ENCODE results near the gene ETNK2. TPM values are rescaled to one million over a fixed set of nuclear protein-coding genes. Genes with fewer than 3 reads are reported as not detected.

ETNK2 gene
- total and polyA plus RNA-seq, 2 of the 4 experiments (the other 2 are of a cell fraction) = 18.9 to 26.0 TPM

GRCh38 chr1:204198348-204199340, 46.8 kb upstream of the ETNK2 start:
- Histone ChIP-seq H3K4me2 (ENCODE audit: low read depth, low read length) (peak overlapping the region; percentile 7; the same call in 1 of the 2 replicates), H2BK20ac (ENCODE audit: low read depth, low read length) (peak overlapping the region; percentile 99), H3K23ac (ENCODE audit: low read depth, low read length) (peak overlapping the region; percentile 85; the same call in 1 of the 2 replicates), H3K56ac (ENCODE audit: extremely low read depth, insufficient read depth, low read length) (peak overlapping the region; percentile 50), H3K9ac (ENCODE audit: low read depth, low read length) (no peak overlapping the region; the same call in 1 of the 2 replicates), H2AK9ac (replicated peaks; ENCODE audit: low read depth, low read length, poor library complexity) (peak overlapping the region; percentile 78), H3K9me1 (ENCODE audit: insufficient read depth, low read length) (peaks cover 50% of the 10 kb centered on the region), H3K27ac (ENCODE audit: insufficient read depth, low read length) (peak overlapping the region; percentile 41; the same call in 1 of the 2 replicates), H2BK15ac (ENCODE audit: low read depth, low read length) (peak overlapping the region; percentile 97), H3K79me1 (ENCODE audit: low read depth in 1 of 2, low read length in 2 of 2) (peaks cover 6 to 31% of the 10 kb centered on the region in 2 experiments; a peak in 3 of 4 replicates), H4K8ac (ENCODE audit: low read depth in 2 of 2, low read length in 2 of 2) (peak overlapping the region; percentile 85 to 92), H4K20me1 (ENCODE audit: insufficient read depth, low read length) (no peaks in the 10 kb centered on the region), H3K27me3 (ENCODE audit: control insufficient read depth, insufficient read depth, low read length) (no peaks in the 10 kb centered on the region), H3K4me1 (ENCODE audit: control insufficient read depth, insufficient read depth, low read length) (peaks cover 37% of the 10 kb centered on the region), H2BK120ac (ENCODE audit: low read depth, low read length) (peak overlapping the region; percentile 99), H3K14ac (replicated peaks; ENCODE audit: low read depth, low read length) (peak overlapping the region; percentile 99), H3K9me3 (ENCODE audit: control insufficient read depth, insufficient read depth, low read length) (no peaks in the 10 kb centered on the region), H2AK5ac (ENCODE audit: low read depth, low read length) (peak overlapping the region; percentile 99), H3K4ac (ENCODE audit: low read depth, low read length) (peak overlapping the region; percentile 98), H2AFZ (replicated peaks; ENCODE audit: low read length, poor library complexity) (peak overlapping the region; percentile 80), H2BK5ac (ENCODE audit: low read depth, low read length, poor library complexity, severe bottlenecking) (peak overlapping the region; percentile 92), H3K36me3 (ENCODE audit: control insufficient read depth, insufficient read depth, low read length) (no peaks in the 10 kb centered on the region), H3K18ac (ENCODE audit: low read depth, low read length) (peak overlapping the region; percentile 67; the same call in 1 of the 2 replicates), H4K91ac (ENCODE audit: insufficient read depth, low read depth, low read length) (peak overlapping the region; percentile 96), H4K5ac (ENCODE audit: low read depth, low read length) (peak overlapping the region; percentile 79; the same call in 1 of the 2 replicates), H3K4me3 (ENCODE audit: insufficient read depth, low read depth, low read length) (no peak overlapping the region)
- ATAC-seq (ENCODE audit: low read depth) (peak; percentile 82), DNase-seq (peak; percentile 91)
- in situ Hi-C loops (cut with MboI; ENCODE audit: low sequenced_read_pairs) (no loop called here), dilution Hi-C loops (cut with HindIII; ENCODE audit: low sequenced_read_pairs, unreplicated experiment) (no loop called here), intact Hi-C loops (cut with micrococcal nuclease) (no loop called here)
- ChIA-PET CTCF (interaction anchor here (0.6 to 2.6 kb wide), 10 partner anchors 8 to 327 kb away, joined by 3 to 16 read pairs (median 4); partner anchors contain the start of genes GOLT1A and PLEKHA6), POLR2A (ENCODE audit: unreplicated experiment) (interaction anchor here (1.0 kb wide), 1 partner anchor 141 kb away, joined by 3 read pairs; no protein-coding TSS in a partner anchor)
- no TSS peak for BruUV-seq (replicated peaks)
- 54% methylated on average over 4 of the region's 18 CpGs; no CpG with 5 or more reads in 1 of the 2 experiments for WGBS, 2 experiments (ENCODE audit: extremely low coverage in 2 of 2, insufficient read length in 1 of 2)
- TF ChIP-seq, protein P1, sequence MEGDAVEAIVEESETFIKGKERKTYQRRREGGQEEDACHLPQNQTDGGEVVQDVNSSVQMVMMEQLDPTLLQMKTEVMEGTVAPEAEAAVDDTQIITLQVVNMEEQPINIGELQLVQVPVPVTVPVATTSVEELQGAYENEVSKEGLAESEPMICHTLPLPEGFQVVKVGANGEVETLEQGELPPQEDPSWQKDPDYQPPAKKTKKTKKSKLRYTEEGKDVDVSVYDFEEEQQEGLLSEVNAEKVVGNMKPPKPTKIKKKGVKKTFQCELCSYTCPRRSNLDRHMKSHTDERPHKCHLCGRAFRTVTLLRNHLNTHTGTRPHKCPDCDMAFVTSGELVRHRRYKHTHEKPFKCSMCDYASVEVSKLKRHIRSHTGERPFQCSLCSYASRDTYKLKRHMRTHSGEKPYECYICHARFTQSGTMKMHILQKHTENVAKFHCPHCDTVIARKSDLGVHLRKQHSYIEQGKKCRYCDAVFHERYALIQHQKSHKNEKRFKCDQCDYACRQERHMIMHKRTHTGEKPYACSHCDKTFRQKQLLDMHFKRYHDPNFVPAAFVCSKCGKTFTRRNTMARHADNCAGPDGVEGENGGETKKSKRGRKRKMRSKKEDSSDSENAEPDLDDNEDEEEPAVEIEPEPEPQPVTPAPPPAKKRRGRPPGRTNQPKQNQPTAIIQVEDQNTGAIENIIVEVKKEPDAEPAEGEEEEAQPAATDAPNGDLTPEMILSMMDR (conservative IDR thresholded peaks at IDR 0.05; ENCODE audit: low read depth, low read length) = peak; percentile 34
- TF ChIP-seq CHD1 (IDR thresholded peaks at IDR 0.05; ENCODE audit: low read depth, low read length) = no peak
- TF ChIP-seq FOS (IDR thresholded peaks at IDR 0.05; ENCODE audit: low read depth, low read length) = peak; percentile 79
- TF ChIP-seq CEBPB (IDR thresholded peaks at IDR 0.05; ENCODE audit: low read depth, low read length) = no peak
- no peak for TF ChIP-seq POLR2A (IDR thresholded peaks at IDR 0.05; ENCODE audit: low read depth, low read length)
- no peak for TF ChIP-seq BHLHE40 (IDR thresholded peaks at IDR 0.05; ENCODE audit: low read depth, low read length)
- TF ChIP-seq, protein P2, sequence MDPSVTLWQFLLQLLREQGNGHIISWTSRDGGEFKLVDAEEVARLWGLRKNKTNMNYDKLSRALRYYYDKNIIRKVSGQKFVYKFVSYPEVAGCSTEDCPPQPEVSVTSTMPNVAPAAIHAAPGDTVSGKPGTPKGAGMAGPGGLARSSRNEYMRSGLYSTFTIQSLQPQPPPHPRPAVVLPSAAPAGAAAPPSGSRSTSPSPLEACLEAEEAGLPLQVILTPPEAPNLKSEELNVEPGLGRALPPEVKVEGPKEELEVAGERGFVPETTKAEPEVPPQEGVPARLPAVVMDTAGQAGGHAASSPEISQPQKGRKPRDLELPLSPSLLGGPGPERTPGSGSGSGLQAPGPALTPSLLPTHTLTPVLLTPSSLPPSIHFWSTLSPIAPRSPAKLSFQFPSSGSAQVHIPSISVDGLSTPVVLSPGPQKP (IDR thresholded peaks at IDR 0.05; ENCODE audit: borderline replicate concordance, low read depth, low read length) = no peak
- TF ChIP-seq MAZ (IDR thresholded peaks at IDR 0.05; ENCODE audit: borderline replicate concordance, low read depth, low read length) = 0 out of 2 replicates have a peak, but pooled peaks have one; percentile 18
- TF ChIP-seq NFE2L2 (IDR thresholded peaks at IDR 0.05; ENCODE audit: low read depth, low read length) = peak; percentile 31; the same call in 1 of the 2 replicates
- no peak for TF ChIP-seq USF2 (IDR thresholded peaks at IDR 0.05; ENCODE audit: low read depth, low read length)
- peak; percentile 86 for TF ChIP-seq RCOR1 (IDR thresholded peaks at IDR 0.05; ENCODE audit: insufficient replicate concordance, low read length)
- TF ChIP-seq MAFK (IDR thresholded peaks at IDR 0.05; ENCODE audit: low read depth, low read length) = no peak
